ENCODE results near the gene U2AF2. TPM values are rescaled to one million over a fixed set of nuclear protein-coding genes. Genes with fewer than 3 reads are reported as not detected.

Gene U2AF2
- total RNA-seq, 1 donor from 2014 or later = 145 TPM

DNA sequence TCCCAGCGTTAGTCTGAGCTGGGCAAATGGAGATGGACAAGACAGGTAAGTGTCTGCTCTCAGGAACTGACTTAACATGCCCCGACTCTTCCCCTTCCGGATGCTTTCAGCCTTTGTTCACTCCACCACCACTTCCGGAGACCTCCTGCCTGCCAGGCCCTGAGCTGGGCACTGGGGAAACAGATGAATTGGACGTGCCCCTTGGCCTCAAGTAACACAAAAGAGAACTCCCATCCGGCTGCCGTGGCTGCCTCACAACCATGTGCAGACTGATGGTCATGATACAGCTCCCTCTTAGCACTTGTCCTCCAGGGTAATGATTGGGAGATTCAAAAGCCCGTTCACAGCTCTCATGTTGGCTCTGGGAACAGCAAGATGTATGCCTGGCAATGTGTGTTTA is 37.4 kb upstream of the U2AF2 start:
- Histone ChIP-seq H3K4me3 (no peak overlapping the region), H3K36me3 (peaks cover 0 to 24% of the 10 kb centered on the region in 2 donors), H3K27me3 (no peaks in the 10 kb centered on the region), H3K4me1 (no peaks in the 10 kb centered on the region), H3K27ac (no peak overlapping the region), H3K9me3 (no peaks in the 10 kb centered on the region)
- TF ChIP-seq, protein P1, sequence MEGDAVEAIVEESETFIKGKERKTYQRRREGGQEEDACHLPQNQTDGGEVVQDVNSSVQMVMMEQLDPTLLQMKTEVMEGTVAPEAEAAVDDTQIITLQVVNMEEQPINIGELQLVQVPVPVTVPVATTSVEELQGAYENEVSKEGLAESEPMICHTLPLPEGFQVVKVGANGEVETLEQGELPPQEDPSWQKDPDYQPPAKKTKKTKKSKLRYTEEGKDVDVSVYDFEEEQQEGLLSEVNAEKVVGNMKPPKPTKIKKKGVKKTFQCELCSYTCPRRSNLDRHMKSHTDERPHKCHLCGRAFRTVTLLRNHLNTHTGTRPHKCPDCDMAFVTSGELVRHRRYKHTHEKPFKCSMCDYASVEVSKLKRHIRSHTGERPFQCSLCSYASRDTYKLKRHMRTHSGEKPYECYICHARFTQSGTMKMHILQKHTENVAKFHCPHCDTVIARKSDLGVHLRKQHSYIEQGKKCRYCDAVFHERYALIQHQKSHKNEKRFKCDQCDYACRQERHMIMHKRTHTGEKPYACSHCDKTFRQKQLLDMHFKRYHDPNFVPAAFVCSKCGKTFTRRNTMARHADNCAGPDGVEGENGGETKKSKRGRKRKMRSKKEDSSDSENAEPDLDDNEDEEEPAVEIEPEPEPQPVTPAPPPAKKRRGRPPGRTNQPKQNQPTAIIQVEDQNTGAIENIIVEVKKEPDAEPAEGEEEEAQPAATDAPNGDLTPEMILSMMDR (IDR thresholded peaks at IDR 0.05) = no peak
- TF ChIP-seq POLR2AphosphoS5 (IDR thresholded peaks at IDR 0.05; ENCODE audit: insufficient read depth in 1 of 2, low read depth in 1 of 2) = no peak
- no peak for TF ChIP-seq POLR2A (IDR thresholded peaks at IDR 0.05)
- intact Hi-C loops (cut with DNase I) = no loop called here
- DNase-seq (ENCODE audit: extremely low spot score in 2 of 2) = no peak

DNA sequence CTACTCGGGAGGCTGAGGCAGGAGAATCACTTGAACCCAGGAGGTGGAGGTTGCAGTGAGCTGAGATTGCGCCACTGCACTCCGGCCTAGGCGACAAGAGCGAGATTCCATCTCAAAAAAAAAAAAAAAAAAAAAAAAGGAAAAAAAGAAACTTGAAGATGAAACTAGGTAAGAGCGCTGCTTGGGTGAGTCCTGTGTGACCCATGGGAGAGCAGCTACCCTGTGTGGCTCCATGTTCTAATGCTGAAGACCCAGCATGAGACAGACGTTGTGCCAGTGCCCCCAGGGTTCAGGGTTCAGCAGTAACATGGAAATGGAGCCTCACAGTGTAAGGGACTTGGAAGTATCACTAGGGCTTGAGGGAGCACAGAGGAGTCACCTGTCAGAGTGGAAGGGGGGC is 36.4 kb upstream of the U2AF2 start:
- Histone ChIP-seq H3K27ac (no peak overlapping the region), H3K27me3 (no peaks in the 10 kb centered on the region), H3K9me3 (no peaks in the 10 kb centered on the region), H3K36me3 (peaks cover 0 to 24% of the 10 kb centered on the region in 2 donors), H3K4me3 (no peak overlapping the region), H3K4me1 (peaks cover under 1% of the 10 kb centered on the region)
- intact Hi-C loops (cut with DNase I) = no loop called here
- DNase-seq (ENCODE audit: extremely low spot score in 2 of 2) = no peak
- TF ChIP-seq POLR2AphosphoS5 (IDR thresholded peaks at IDR 0.05; ENCODE audit: insufficient read depth in 1 of 2, low read depth in 1 of 2) (no peak), POLR2A (IDR thresholded peaks at IDR 0.05) (no peak)
- TF ChIP-seq, protein P1 (IDR thresholded peaks at IDR 0.05) = no peak

DNA sequence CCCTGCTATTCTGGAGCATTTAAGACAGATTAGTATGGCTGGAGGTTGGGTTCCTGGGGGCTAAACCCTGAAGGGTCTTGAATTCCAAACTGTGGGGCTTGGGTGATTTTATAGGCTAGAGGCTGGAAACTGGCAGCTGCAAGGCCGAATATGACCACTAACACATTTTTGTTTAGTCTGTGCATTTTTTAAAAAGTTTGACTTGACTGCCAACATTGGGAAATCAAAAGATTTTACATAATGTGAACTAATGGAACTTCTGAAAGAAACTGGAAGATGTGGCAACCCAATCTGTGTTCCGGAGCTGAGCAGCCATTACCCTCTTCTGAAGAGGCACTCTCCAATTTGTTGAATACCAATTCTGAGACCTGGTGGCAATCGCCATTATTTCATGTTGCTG is 35.5 kb upstream of the U2AF2 start:
- no peak for DNase-seq (ENCODE audit: extremely low spot score in 2 of 2)
- no peak overlapping the region for H3K27ac ChIP-seq
- H3K9me3 ChIP-seq = no peaks in the 10 kb centered on the region
- no peaks in the 10 kb centered on the region for H3K27me3 ChIP-seq
- intact Hi-C loops (cut with DNase I) = no loop called here
- TF ChIP-seq POLR2AphosphoS5 (IDR thresholded peaks at IDR 0.05; ENCODE audit: insufficient read depth in 1 of 2, low read depth in 1 of 2) = no peak
- no peak for TF ChIP-seq POLR2A (IDR thresholded peaks at IDR 0.05)
- TF ChIP-seq, protein P1 (IDR thresholded peaks at IDR 0.05) = no peak
- no peak overlapping the region for H3K4me3 ChIP-seq
- peaks cover 0 to 24% of the 10 kb centered on the region in 2 donors for H3K36me3 ChIP-seq
- peaks cover 7% of the 10 kb centered on the region for H3K4me1 ChIP-seq

DNA sequence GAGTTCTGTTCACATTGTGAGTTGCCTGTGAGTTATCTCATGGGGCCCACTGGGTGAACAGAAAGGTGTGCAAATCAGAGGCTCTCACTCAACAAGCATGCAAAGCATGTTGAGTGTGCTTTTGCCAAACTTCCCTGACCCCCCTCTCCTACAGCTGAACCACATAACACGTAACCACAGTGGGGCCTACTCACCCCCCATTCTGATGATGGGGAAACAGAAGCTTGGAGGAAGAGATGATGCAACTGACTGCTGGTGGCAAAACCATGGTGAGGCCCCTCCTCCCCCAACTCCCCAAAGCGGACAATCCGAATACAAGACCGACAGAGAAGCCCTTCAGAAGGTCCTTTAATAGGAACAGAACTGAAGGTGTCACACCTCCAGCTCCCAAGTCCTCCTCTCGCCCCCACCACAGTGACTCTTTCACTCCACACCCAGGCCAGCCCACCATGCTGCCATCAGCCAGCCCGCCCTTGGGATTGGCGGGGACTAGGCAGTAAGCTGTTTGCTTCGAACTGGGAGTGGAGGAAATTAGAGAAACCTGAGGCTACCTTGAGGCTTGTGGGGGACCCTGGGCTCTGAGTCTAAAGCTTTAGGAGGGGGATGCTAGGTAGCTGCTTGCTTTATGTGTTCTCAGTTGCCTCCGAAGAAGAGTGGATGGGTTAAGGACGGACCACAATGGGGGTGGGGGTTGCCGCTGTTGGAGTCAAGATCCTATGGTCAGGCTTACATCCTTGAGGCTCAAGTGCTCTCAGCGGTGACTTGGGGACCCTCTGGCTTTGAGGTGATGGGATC is 34.2 kb upstream of the U2AF2 start:
- TF ChIP-seq POLR2AphosphoS5 (IDR thresholded peaks at IDR 0.05; ENCODE audit: insufficient read depth in 1 of 2, low read depth in 1 of 2) (no peak), POLR2A (IDR thresholded peaks at IDR 0.05) (no peak)
- TF ChIP-seq, protein P1 (IDR thresholded peaks at IDR 0.05) = no peak
- intact Hi-C loops (cut with DNase I) = no loop called here
- Histone ChIP-seq H3K9me3 (no peaks in the 10 kb centered on the region), H3K4me1 (peaks cover 14% of the 10 kb centered on the region), H3K27ac (no peak overlapping the region), H3K36me3 (peaks cover 0 to 19% of the 10 kb centered on the region in 2 donors), H3K4me3 (no peak overlapping the region), H3K27me3 (no peaks in the 10 kb centered on the region)
- DNase-seq (ENCODE audit: extremely low spot score in 2 of 2) = no peak

DNA sequence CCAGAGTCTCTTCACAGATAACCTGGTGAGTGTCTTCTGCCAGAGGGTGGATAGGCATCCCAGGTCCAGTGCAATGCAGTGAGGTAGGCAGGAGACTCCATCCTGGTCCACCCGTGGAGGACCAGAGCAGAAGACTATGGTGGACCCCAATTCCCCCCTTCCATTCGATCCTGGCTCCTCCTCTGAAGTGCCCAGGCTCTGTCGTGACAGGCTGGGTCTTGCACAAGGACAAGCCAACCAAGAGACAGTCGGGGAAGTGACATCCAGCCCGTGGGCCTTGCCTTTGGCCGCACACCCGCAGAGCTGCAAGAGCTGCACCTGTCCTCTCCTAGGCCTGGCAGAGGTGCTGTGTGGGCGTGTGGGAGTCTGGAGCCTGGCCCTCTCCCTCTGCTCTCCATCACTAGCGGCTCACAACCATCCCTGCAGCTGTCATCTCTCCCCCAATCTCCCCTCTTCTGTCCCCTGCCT is 33.6 kb upstream of the U2AF2 start:
- Histone ChIP-seq H3K4me1 (peaks cover 14% of the 10 kb centered on the region), H3K27ac (no peak overlapping the region), H3K4me3 (no peak overlapping the region), H3K9me3 (no peaks in the 10 kb centered on the region), H3K27me3 (no peaks in the 10 kb centered on the region), H3K36me3 (peaks cover 0 to 13% of the 10 kb centered on the region in 2 donors)
- intact Hi-C loops (cut with DNase I) = no loop called here
- no peak for DNase-seq (ENCODE audit: extremely low spot score in 2 of 2)
- no peak for TF ChIP-seq POLR2A (IDR thresholded peaks at IDR 0.05)
- TF ChIP-seq, protein P1 (IDR thresholded peaks at IDR 0.05) = no peak
- TF ChIP-seq POLR2AphosphoS5 (IDR thresholded peaks at IDR 0.05; ENCODE audit: insufficient read depth in 1 of 2, low read depth in 1 of 2) = no peak

Data from vagina (tissue), 2 donors.